ENCODE measurements around the gene MIER2. TPM values are rescaled to one million over a fixed set of nuclear protein-coding genes. Genes with fewer than 3 reads are reported as not detected.
A peak's percentile ranks its signal among the peaks of the same experiment; 100 is the strongest.

The MIER2 gene
- polyA plus RNA-seq, 2 of the 4 experiments (the other 2 are of a cell fraction): 8.8 to 11.5 TPM

GRCh38 chr19:291006-291521 is 53.5 kb downstream of the MIER2 start, which contains the start of gene PLPP2 (continued):
- TF ChIP-seq CTCF (IDR thresholded peaks at IDR 0.05) (no peak), POLR2A (IDR thresholded peaks at IDR 0.05; ENCODE audit: low read length) (peak; percentile 33; the same call in 1 of the 2 replicates), FOSL2 (IDR thresholded peaks at IDR 0.05) (no peak), FOSL2 (CRISPR knock-in tag; IDR thresholded peaks at IDR 0.05) (no peak; the same call in 1 of the 2 replicates), MAX (IDR thresholded peaks at IDR 0.05) (peak; percentile 54)

- peak overlapping the region; percentile 97 for H3K4me2 ChIP-seq
- peak; percentile 40 to 41 for DNase-seq (ENCODE audit: low read depth in 1 of 2, low spot score in 1 of 2)
Observed at GRCh38 chr19:290372-291005, 54.1 kb downstream of the MIER2 start.

More at GRCh38 chr19:290372-291005, 54.1 kb downstream of the MIER2 start:
- 0% methylated on average over 3 of the region's 51 CpGs for WGBS (ENCODE audit: missing lambda C conversion rate)
- ChIA-PET POLR2A (no interaction called here), CTCF (interaction anchor here (1.0 kb wide), 1 partner anchor 23 kb away, joined by 3 read pairs; no protein-coding TSS in a partner anchor)
- peaks cover 14% of the 10 kb centered on the region for H3K4me1 ChIP-seq
- H3K27ac ChIP-seq: peak overlapping the region; percentile 85 to 100
- H3K4me3 ChIP-seq: peak overlapping the region; percentile 87
- H3K9me3 ChIP-seq: no peaks in the 10 kb centered on the region
- TF ChIP-seq ESRRA (IDR thresholded peaks at IDR 0.05; ENCODE audit: borderline replicate concordance, low read length) (no peak), NPAS2 (CRISPR knock-in tag; IDR thresholded peaks at IDR 0.05; ENCODE audit: borderline replicate concordance) (no peak), HEYL (CRISPR knock-in tag; IDR thresholded peaks at IDR 0.05) (no peak), USF2 (IDR thresholded peaks at IDR 0.05) (no peak), NR3C1 (IDR thresholded peaks at IDR 0.05) (no peak), MAX (IDR thresholded peaks at IDR 0.05) (peak; percentile 4; the same call in 1 of the 2 replicates), JUNB (IDR thresholded peaks at IDR 0.05) (no peak), KDM5A (IDR thresholded peaks at IDR 0.05) (no peak), MAFK (IDR thresholded peaks at IDR 0.05; ENCODE audit: partially characterized antibody) (no peak), RAD21 (conservative IDR thresholded peaks at IDR 0.05 in 1 of 2, IDR thresholded peaks at IDR 0.05 in 1 of 2) (no peak), HOXB13 (CRISPR knock-in tag; IDR thresholded peaks at IDR 0.05; ENCODE audit: low read depth) (no peak), ATOH8 (CRISPR knock-in tag; IDR thresholded peaks at IDR 0.05; ENCODE audit: low read depth) (no peak), CHD2 (IDR thresholded peaks at IDR 0.05; ENCODE audit: low read length, partially characterized antibody) (no peak), HMGXB4 (CRISPR knock-in tag; IDR thresholded peaks at IDR 0.05; ENCODE audit: borderline replicate concordance) (no peak), CEBPB (IDR thresholded peaks at IDR 0.05) (0 out of 4 replicates have a peak, but pooled peaks of 1 of the 2 experiments have one; percentile 1), FOSL2 (IDR thresholded peaks at IDR 0.05) (no peak), FOSL2 (CRISPR knock-in tag; IDR thresholded peaks at IDR 0.05) (peak; percentile 78)
- no peak for FAIRE-seq
- peak; percentile 22 to 51; a peak in 4 of 6 replicates for ATAC-seq

Measured in A549 (cell line).